ENCODE data around the gene SNAI3.

SNAI3 gene

DNA sequence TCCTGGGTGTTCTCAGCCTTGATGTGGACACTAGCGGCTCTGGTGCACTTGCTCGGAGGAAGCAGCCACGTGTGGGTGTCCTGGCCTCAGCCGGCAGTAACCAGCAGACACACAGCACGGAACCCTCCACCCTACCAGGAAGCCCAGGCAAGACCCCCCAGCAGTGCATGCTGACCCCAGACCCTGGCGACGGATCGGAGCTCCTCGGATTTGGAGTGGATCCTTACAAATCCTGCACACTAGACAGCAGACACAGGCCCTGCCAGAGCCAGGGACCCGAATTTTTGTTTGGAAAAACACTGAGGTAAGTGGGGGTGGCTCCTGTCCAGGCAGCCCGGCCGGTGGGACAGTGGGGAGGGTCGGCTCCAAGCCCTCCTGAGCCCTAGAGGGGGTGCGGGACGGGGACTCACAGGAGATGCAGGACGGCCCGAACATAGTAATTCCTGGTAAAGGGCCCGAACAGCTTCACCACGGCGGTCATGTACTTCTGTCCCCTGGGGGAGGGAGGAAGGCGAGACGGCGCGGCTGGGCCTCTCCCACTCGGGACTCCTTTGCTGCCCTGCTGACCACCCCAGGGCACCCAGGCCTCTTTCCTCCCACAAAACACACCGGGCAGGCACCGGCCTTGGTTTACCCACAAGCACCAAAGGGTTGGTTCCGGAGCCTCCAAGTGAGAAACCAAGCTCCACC lies 39.8 kb downstream of the SNAI3 start:
- Histone ChIP-seq H2AK5ac (ENCODE audit: low read length) (no peak overlapping the region), H3K9me3 (ENCODE audit: insufficient read depth, low read depth, low read length) (no peaks in the 10 kb centered on the region), H3K4me3 (ENCODE audit: low read depth, low read length) (no peak overlapping the region), H4K91ac (ENCODE audit: low read depth, low read length) (no peak overlapping the region), H2BK120ac (ENCODE audit: insufficient read depth, low read length, poor library complexity) (no peak overlapping the region), H3K36me3 (ENCODE audit: control insufficient read depth in 1 of 2, insufficient read depth in 2 of 2, low read length in 2 of 2) (peaks cover 30 to 34% of the 10 kb centered on the region in 2 experiments), H3K4ac (ENCODE audit: low read depth, low read length) (no peak overlapping the region), H3K4me1 (ENCODE audit: control insufficient read depth in 1 of 2, insufficient read depth in 2 of 2, low read length in 2 of 2) (peaks cover 12% of the 10 kb centered on the region in 2 experiments), H3K23ac (ENCODE audit: low read length) (no peak overlapping the region), H3K79me2 (ENCODE audit: control insufficient read depth, insufficient read depth, low read length, poor library complexity) (peaks cover 11% of the 10 kb centered on the region), H2BK5ac (ENCODE audit: low read depth, low read length, poor library complexity) (no peak overlapping the region), H3K4me2 (ENCODE audit: low read length) (no peak overlapping the region), H2BK12ac (ENCODE audit: low read length) (no peak overlapping the region), H3K27ac (ENCODE audit: low read depth, low read length) (no peak overlapping the region), H4K8ac (ENCODE audit: low read depth, low read length) (no peak overlapping the region), H3K9ac (ENCODE audit: low read length) (no peak overlapping the region), H3K18ac (ENCODE audit: low read length) (no peak overlapping the region), H3K14ac (ENCODE audit: low read length) (no peak overlapping the region), H4K12ac (ENCODE audit: low read depth, low read length) (no peak overlapping the region), H2AFZ (ENCODE audit: insufficient read depth, low read length, poor library complexity) (no peak overlapping the region), H3K27me3 (ENCODE audit: insufficient read depth, low read length) (no peaks in the 10 kb centered on the region), H3K79me1 (ENCODE audit: low read length) (peaks cover 10% of the 10 kb centered on the region)
- no CpG with 5 or more reads among the region's 28 CpGs for WGBS (ENCODE audit: extremely low coverage, insufficient coverage, insufficient read length)
- DNase-seq, result no peak

DNA sequence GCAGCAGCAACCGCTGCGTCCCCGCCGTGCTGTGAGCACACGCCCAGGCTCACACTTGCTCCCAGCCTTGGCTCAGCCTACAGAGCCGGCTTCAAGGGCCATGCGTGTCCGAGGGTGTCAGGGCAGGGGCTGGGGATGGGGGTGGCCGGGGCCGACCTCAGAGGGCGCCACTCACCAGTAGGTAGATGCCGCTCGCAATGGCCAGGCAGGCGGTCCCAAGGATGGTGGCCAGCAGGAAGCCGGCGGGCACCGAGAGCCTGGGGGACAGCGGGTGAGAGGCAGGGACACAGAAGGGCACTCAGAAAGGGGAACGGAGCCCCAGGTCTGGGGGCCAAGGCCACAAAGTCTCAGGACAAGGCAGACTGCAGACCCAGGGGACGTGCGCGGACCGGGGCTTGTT lies 40.4 kb downstream of the SNAI3 start:
- Histone ChIP-seq H3K4me3 (ENCODE audit: low read depth, low read length) (no peak overlapping the region), H4K12ac (ENCODE audit: low read depth, low read length) (peak overlapping the region; percentile 9), H2AK5ac (ENCODE audit: low read length) (no peak overlapping the region), H4K8ac (ENCODE audit: low read depth, low read length) (no peak overlapping the region), H4K91ac (ENCODE audit: low read depth, low read length) (no peak overlapping the region), H3K4ac (ENCODE audit: low read depth, low read length) (no peak overlapping the region), H3K4me2 (ENCODE audit: low read length) (no peak overlapping the region), H3K9me3 (ENCODE audit: insufficient read depth, low read depth, low read length) (no peaks in the 10 kb centered on the region), H3K18ac (ENCODE audit: low read length) (no peak overlapping the region), H3K9ac (ENCODE audit: low read length) (no peak overlapping the region), H2BK5ac (ENCODE audit: low read depth, low read length, poor library complexity) (no peak overlapping the region), H3K4me1 (ENCODE audit: control insufficient read depth in 1 of 2, insufficient read depth in 2 of 2, low read length in 2 of 2) (peaks cover 7 to 8% of the 10 kb centered on the region in 2 experiments), H2BK120ac (ENCODE audit: insufficient read depth, low read length, poor library complexity) (no peak overlapping the region), H3K27me3 (ENCODE audit: insufficient read depth, low read length) (no peaks in the 10 kb centered on the region), H3K23ac (ENCODE audit: low read length) (no peak overlapping the region), H3K79me2 (ENCODE audit: control insufficient read depth, insufficient read depth, low read length, poor library complexity) (peaks cover 9% of the 10 kb centered on the region), H3K79me1 (ENCODE audit: low read length) (peaks cover 10% of the 10 kb centered on the region), H2AFZ (ENCODE audit: insufficient read depth, low read length, poor library complexity) (no peak overlapping the region), H3K36me3 (ENCODE audit: control insufficient read depth in 1 of 2, insufficient read depth in 2 of 2, low read length in 2 of 2) (peaks cover 30 to 31% of the 10 kb centered on the region in 2 experiments), H2BK12ac (ENCODE audit: low read length) (no peak overlapping the region), H3K27ac (ENCODE audit: low read depth, low read length) (no peak overlapping the region), H3K14ac (ENCODE audit: low read length) (no peak overlapping the region)
- WGBS (ENCODE audit: extremely low coverage, insufficient coverage, insufficient read length), result no CpG with 5 or more reads among the region's 23 CpGs
- no peak for DNase-seq

DNA sequence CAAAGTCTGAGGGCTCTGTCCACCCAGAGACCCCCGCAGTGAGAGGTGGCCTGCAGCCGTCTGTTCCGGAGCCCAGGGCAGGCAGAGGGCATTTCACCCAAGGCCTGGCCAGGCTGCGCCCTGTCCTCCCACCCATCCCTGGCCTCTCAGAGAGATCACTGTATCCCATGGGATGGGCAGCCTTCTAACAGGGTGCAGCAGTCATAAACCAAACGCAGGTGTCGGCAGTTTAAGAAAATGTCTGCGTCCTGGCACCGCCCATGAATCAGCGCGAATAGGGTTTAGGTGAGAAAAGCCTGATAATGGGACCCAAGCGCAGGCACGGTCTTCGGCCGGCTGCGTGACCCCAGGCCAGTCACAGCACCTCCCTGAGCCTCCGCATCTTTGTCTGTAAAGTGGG lies 40.9 kb downstream of the SNAI3 start:
- H3K4ac ChIP-seq (ENCODE audit: low read depth, low read length), result no peak overlapping the region
- no peak overlapping the region for H4K91ac ChIP-seq (ENCODE audit: low read depth, low read length)
- H3K27me3 ChIP-seq (ENCODE audit: insufficient read depth, low read length), result no peaks in the 10 kb centered on the region
- no peak for DNase-seq
- H2BK12ac ChIP-seq (ENCODE audit: low read length), result no peak overlapping the region
- H2BK5ac ChIP-seq (ENCODE audit: low read depth, low read length, poor library complexity), result no peak overlapping the region
- H3K79me1 ChIP-seq (ENCODE audit: low read length), result peaks cover 7% of the 10 kb centered on the region
- H2AFZ ChIP-seq (ENCODE audit: insufficient read depth, low read length, poor library complexity), result no peak overlapping the region
- no peak overlapping the region for H3K18ac ChIP-seq (ENCODE audit: low read length)
- H2BK120ac ChIP-seq (ENCODE audit: insufficient read depth, low read length, poor library complexity), result no peak overlapping the region
- H3K23ac ChIP-seq (ENCODE audit: low read length), result no peak overlapping the region
- no peak overlapping the region for H3K14ac ChIP-seq (ENCODE audit: low read length)
- no peak overlapping the region for H3K4me3 ChIP-seq (ENCODE audit: low read depth, low read length)
- no CpG with 5 or more reads among the region's 16 CpGs for WGBS (ENCODE audit: extremely low coverage, insufficient coverage, insufficient read length)
- H3K9ac ChIP-seq (ENCODE audit: low read length), result no peak overlapping the region
- H3K9me3 ChIP-seq (ENCODE audit: insufficient read depth, low read depth, low read length), result no peaks in the 10 kb centered on the region
- peaks cover 7 to 8% of the 10 kb centered on the region in 2 experiments for H3K4me1 ChIP-seq (ENCODE audit: control insufficient read depth in 1 of 2, insufficient read depth in 2 of 2, low read length in 2 of 2)
- H3K36me3 ChIP-seq (ENCODE audit: control insufficient read depth in 1 of 2, insufficient read depth in 2 of 2, low read length in 2 of 2), result peaks cover 30 to 31% of the 10 kb centered on the region in 2 experiments
- peak overlapping the region; percentile 9 for H4K12ac ChIP-seq (ENCODE audit: low read depth, low read length)
- no peak overlapping the region for H2AK5ac ChIP-seq (ENCODE audit: low read length)
- H4K8ac ChIP-seq (ENCODE audit: low read depth, low read length), result no peak overlapping the region
- H3K79me2 ChIP-seq (ENCODE audit: control insufficient read depth, insufficient read depth, low read length, poor library complexity), result peaks cover 5% of the 10 kb centered on the region
- H3K27ac ChIP-seq (ENCODE audit: low read depth, low read length), result no peak overlapping the region
- no peak overlapping the region for H3K4me2 ChIP-seq (ENCODE audit: low read length)

DNA sequence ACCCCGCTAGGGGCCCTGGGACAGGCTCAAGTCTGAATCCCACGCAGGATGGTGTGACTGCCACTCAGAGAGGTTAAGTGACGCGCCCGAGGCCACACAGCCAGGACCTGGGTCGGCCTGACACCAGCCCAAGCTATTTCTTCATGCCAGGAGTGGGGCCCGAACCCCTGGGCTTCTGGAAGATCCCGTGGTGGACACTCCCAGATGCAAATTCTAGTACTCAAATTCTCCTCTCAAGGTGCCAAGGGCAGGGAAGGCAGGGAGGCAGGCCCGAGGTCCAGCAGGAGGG lies 42.7 kb downstream of the SNAI3 start:
- Histone ChIP-seq H3K14ac (ENCODE audit: low read length) (no peak overlapping the region), H3K27ac (ENCODE audit: low read depth, low read length) (no peak overlapping the region), H2AFZ (ENCODE audit: insufficient read depth, low read length, poor library complexity) (no peak overlapping the region), H3K9me3 (ENCODE audit: insufficient read depth, low read depth, low read length) (peaks cover 5% of the 10 kb centered on the region), H3K27me3 (ENCODE audit: insufficient read depth, low read length) (no peaks in the 10 kb centered on the region), H3K79me1 (ENCODE audit: low read length) (no peaks in the 10 kb centered on the region), H2BK120ac (ENCODE audit: insufficient read depth, low read length, poor library complexity) (no peak overlapping the region), H3K4ac (ENCODE audit: low read depth, low read length) (no peak overlapping the region), H3K9ac (ENCODE audit: low read length) (no peak overlapping the region), H3K79me2 (ENCODE audit: control insufficient read depth, insufficient read depth, low read length, poor library complexity) (no peaks in the 10 kb centered on the region), H2BK5ac (ENCODE audit: low read depth, low read length, poor library complexity) (no peak overlapping the region), H2AK5ac (ENCODE audit: low read length) (no peak overlapping the region), H4K8ac (ENCODE audit: low read depth, low read length) (no peak overlapping the region), H3K23ac (ENCODE audit: low read length) (no peak overlapping the region), H3K18ac (ENCODE audit: low read length) (no peak overlapping the region), H4K12ac (ENCODE audit: low read depth, low read length) (no peak overlapping the region), H3K36me3 (ENCODE audit: control insufficient read depth in 1 of 2, insufficient read depth in 2 of 2, low read length in 2 of 2) (peaks cover 22 to 28% of the 10 kb centered on the region in 2 experiments), H3K4me1 (ENCODE audit: control insufficient read depth in 1 of 2, insufficient read depth in 2 of 2, low read length in 2 of 2) (peaks cover 0 to 2% of the 10 kb centered on the region in 2 experiments), H2BK12ac (ENCODE audit: low read length) (no peak overlapping the region), H3K4me3 (ENCODE audit: low read depth, low read length) (no peak overlapping the region), H4K91ac (ENCODE audit: low read depth, low read length) (no peak overlapping the region), H3K4me2 (ENCODE audit: low read length) (no peak overlapping the region)
- DNase-seq, result no peak
- WGBS (ENCODE audit: extremely low coverage, insufficient coverage, insufficient read length), result no CpG with 5 or more reads among the region's 9 CpGs
